ENCODE results near the gene SMIM32.

Gene SMIM32

DNA sequence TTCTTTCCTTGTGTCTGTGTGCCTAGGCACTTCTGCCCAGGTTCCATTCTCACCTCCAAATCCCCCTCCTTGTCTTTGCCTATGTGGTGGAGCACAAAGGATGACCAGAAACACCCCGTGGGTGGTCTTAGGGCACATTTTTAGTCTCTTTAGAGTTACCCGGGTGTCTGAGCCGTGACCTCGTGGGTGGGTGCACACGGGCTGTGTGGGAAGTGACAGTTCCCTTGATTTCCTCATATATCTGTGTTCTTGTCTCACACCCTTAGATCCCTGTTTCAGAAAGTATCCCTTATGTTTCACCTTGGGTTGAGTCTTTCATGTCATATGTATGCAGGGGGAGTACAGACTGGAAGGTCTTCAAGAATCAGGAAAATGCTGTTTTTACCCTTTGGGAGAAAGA is 13.4 kb upstream of the SMIM32 start:
- H3K36me3 ChIP-seq (ENCODE audit: insufficient read depth, low read length), result no peaks in the 10 kb centered on the region
- H3K4me3 ChIP-seq (ENCODE audit: low read length), result no peak overlapping the region
- no peaks in the 10 kb centered on the region for H3K4me1 ChIP-seq (ENCODE audit: control insufficient read depth, insufficient read depth, low read length)
- H3K9me3 ChIP-seq (replicated peaks; ENCODE audit: low read length), result no peaks in the 10 kb centered on the region
- H3K27me3 ChIP-seq (ENCODE audit: control insufficient read depth, insufficient read depth, low read length), result peaks cover 33% of the 10 kb centered on the region
- H3K4me2 ChIP-seq (ENCODE audit: low read length), result no peak overlapping the region
- no peak overlapping the region for H3K9ac ChIP-seq (ENCODE audit: low read depth, low read length)

DNA sequence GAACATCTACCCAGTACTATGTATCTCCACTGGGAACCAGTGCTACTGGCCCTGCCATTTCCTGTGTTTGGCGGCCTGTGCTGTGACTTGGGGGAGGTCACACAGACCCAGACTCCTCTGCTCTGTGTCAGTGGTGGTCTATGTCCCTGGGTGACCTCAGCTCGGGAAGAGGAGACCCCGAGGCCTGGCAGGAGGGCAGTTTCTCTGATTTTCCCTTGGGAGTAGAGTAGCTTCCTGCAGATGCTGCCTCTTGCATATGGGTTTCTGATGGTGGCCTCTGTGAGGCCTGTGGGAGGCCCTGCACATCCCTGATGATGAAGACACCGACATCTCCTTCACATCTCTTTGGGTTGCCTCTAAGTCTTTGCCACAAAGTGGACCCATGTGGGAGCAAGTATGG is 13.0 kb upstream of the SMIM32 start:
- Histone ChIP-seq H3K9me3 (replicated peaks; ENCODE audit: low read length) (no peaks in the 10 kb centered on the region), H3K4me2 (ENCODE audit: low read length) (no peak overlapping the region), H3K36me3 (ENCODE audit: insufficient read depth, low read length) (no peaks in the 10 kb centered on the region), H3K27me3 (ENCODE audit: control insufficient read depth, insufficient read depth, low read length) (peaks cover 33% of the 10 kb centered on the region), H3K4me1 (ENCODE audit: control insufficient read depth, insufficient read depth, low read length) (no peaks in the 10 kb centered on the region), H3K9ac (ENCODE audit: low read depth, low read length) (no peak overlapping the region), H3K4me3 (ENCODE audit: low read length) (no peak overlapping the region)

DNA sequence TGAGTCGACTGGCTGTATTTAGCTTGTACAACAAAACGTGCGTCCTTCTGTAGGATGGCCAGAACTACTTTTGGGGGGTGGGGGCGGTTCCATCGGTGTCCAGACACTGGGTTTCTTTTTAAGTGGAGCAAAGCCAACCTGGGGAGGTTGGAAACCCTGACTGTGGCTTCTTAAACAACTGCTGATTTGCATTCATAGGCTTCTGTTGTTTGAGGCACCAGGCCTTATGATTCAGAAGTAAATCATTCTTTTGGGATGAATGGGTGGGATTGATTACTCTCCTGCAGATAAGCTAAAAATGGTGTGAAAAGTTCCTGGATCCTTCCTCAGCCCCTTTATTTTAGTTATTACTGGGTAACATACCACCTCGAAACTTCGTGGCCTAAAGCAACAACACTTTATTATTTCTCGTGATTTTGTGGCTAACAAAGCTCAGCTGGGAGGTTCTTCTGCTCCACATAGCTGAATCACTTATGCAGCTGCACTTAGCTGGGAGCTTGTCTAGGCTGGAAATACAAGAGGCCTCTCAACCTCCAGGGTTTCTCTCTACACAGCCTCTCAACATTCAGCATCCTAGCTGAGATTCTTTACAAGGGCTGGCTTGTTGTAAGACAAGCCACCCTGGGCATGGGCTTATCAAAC is 12.2 kb upstream of the SMIM32 start:
- no peaks in the 10 kb centered on the region for H3K4me1 ChIP-seq (ENCODE audit: control insufficient read depth, insufficient read depth, low read length)
- no peak overlapping the region for H3K9ac ChIP-seq (ENCODE audit: low read depth, low read length)
- peaks cover 33% of the 10 kb centered on the region for H3K27me3 ChIP-seq (ENCODE audit: control insufficient read depth, insufficient read depth, low read length)
- H3K36me3 ChIP-seq (ENCODE audit: insufficient read depth, low read length), result no peaks in the 10 kb centered on the region
- no peak overlapping the region for H3K4me2 ChIP-seq (ENCODE audit: low read length)
- H3K9me3 ChIP-seq (replicated peaks; ENCODE audit: low read length), result no peaks in the 10 kb centered on the region
- H3K4me3 ChIP-seq (ENCODE audit: low read length), result no peak overlapping the region

DNA sequence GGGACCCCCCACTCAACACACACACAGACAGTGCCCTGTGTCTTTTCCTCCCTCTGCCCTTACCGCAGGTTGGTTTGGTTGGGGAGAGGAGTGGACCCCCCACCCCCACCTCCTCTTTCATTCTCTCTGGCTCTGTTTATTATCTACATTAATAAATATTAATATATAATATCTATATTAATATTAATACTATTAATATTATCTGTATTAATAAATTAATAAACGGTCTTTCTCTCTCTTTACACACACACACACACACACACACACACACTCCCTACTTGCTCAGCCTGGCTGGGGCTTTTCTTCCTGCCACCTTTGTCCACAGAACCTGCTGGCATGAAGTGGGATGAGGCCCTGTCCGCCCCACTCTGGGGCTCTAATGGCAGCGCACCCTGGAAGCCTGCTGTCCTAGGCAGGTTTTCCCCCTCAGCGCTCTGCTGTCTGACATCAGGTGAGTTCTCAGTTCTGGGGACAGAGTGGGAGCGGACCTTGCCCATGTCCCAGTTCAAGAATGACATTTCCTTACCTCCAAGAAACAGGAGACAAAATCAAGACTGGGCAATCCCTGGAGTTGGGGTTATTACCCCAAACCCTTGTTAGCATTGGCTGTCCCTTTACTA is 10.5 kb upstream of the SMIM32 start:
- Histone ChIP-seq H3K4me1 (ENCODE audit: control insufficient read depth, insufficient read depth, low read length) (no peaks in the 10 kb centered on the region), H3K9ac (ENCODE audit: low read depth, low read length) (no peak overlapping the region), H3K36me3 (ENCODE audit: insufficient read depth, low read length) (no peaks in the 10 kb centered on the region), H3K9me3 (replicated peaks; ENCODE audit: low read length) (no peaks in the 10 kb centered on the region), H3K4me3 (ENCODE audit: low read length) (no peak overlapping the region), H3K4me2 (ENCODE audit: low read length) (no peak overlapping the region), H3K27me3 (ENCODE audit: control insufficient read depth, insufficient read depth, low read length) (peaks cover 31% of the 10 kb centered on the region)

DNA sequence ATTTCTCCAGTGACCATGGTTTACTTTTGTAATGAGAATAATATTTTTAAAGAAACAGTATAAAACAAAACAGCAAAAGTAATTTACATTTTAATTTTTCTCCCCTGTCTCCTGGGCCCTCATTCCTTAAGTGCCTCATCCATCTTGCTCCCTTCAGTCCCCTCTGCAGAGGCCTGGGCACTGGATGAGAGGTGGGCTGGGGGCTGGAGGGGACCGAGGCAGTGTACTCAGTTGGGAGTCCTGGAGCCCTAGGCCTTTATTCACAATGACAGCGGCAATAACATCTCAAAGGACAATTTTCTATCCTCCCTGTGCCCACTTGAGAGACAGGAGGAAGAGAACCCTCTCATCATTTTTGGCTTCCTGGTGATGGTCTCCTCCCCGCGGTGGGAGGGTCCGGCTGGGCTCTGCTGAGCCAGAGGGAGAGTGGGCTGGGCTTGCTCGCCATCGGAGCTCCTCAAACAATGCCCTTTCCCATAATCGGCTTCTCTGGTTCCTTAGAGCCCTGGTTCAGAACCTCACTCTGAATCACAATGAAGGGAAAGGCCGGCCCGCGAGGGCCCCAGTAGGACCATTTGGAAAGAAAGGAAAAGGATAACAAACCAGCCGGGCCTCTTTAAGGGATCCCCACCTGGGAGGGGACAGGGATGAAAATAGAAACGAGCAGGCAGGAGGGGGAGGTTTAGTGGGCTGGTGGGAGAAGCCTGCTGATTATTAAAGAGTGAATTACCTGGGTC is 9.7 kb upstream of the SMIM32 start:
- Histone ChIP-seq H3K4me2 (ENCODE audit: low read length) (no peak overlapping the region), H3K9ac (ENCODE audit: low read depth, low read length) (no peak overlapping the region), H3K4me1 (ENCODE audit: control insufficient read depth, insufficient read depth, low read length) (no peaks in the 10 kb centered on the region), H3K4me3 (ENCODE audit: low read length) (no peak overlapping the region), H3K27me3 (ENCODE audit: control insufficient read depth, insufficient read depth, low read length) (peaks cover 31% of the 10 kb centered on the region), H3K9me3 (replicated peaks; ENCODE audit: low read length) (no peaks in the 10 kb centered on the region), H3K36me3 (ENCODE audit: insufficient read depth, low read length) (no peaks in the 10 kb centered on the region)

DNA sequence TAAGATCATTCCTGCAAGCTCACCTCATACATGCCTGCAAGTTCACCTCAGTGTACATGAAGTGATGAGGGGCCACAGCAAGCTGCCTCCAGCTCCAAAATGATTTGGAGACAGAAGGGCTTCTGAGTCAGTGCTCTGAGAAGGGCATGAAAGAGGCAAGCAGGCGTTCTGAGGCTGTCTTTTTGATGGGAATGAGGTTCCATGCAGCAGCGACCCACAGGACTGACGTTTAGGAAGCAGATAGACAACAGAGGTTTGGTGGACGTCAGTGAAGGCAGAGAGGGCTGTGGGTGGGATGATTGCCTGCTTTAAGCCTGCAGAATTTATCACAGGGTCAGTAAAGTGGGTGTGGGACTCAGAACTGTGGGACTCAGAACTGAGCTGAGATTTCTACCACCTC is 8.9 kb upstream of the SMIM32 start:
- Histone ChIP-seq H3K4me1 (ENCODE audit: control insufficient read depth, insufficient read depth, low read length) (no peaks in the 10 kb centered on the region), H3K4me3 (ENCODE audit: low read length) (no peak overlapping the region), H3K36me3 (ENCODE audit: insufficient read depth, low read length) (no peaks in the 10 kb centered on the region), H3K9ac (ENCODE audit: low read depth, low read length) (no peak overlapping the region), H3K27me3 (ENCODE audit: control insufficient read depth, insufficient read depth, low read length) (peaks cover 31% of the 10 kb centered on the region), H3K9me3 (replicated peaks; ENCODE audit: low read length) (no peaks in the 10 kb centered on the region), H3K4me2 (ENCODE audit: low read length) (no peak overlapping the region)

DNA sequence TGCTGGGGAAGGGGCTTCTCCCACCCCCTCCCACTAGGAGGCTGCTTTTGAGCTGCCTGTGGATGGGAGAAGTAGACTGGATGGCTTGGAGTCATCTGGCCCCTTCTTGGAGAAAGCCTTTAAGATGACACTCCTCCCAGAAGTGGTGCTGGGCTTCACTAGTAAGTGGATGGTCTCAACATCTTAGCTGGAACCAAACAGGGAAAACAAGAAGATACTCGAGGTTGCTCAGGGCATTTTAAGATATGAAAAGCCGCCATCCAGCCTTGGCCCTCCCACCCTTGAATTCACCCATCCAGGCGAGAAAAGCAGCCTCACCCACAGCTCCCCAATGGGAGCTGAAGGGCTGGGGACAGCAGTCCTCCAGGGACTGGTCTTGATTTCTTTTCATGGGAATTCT is 7.8 kb upstream of the SMIM32 start:
- no peaks in the 10 kb centered on the region for H3K9me3 ChIP-seq (replicated peaks; ENCODE audit: low read length)
- H3K4me1 ChIP-seq (ENCODE audit: control insufficient read depth, insufficient read depth, low read length), result no peaks in the 10 kb centered on the region
- no peak overlapping the region for H3K4me3 ChIP-seq (ENCODE audit: low read length)
- peaks cover 31% of the 10 kb centered on the region for H3K27me3 ChIP-seq (ENCODE audit: control insufficient read depth, insufficient read depth, low read length)
- H3K4me2 ChIP-seq (ENCODE audit: low read length), result no peak overlapping the region
- H3K36me3 ChIP-seq (ENCODE audit: insufficient read depth, low read length), result no peaks in the 10 kb centered on the region
- H3K9ac ChIP-seq (ENCODE audit: low read depth, low read length), result no peak overlapping the region

DNA sequence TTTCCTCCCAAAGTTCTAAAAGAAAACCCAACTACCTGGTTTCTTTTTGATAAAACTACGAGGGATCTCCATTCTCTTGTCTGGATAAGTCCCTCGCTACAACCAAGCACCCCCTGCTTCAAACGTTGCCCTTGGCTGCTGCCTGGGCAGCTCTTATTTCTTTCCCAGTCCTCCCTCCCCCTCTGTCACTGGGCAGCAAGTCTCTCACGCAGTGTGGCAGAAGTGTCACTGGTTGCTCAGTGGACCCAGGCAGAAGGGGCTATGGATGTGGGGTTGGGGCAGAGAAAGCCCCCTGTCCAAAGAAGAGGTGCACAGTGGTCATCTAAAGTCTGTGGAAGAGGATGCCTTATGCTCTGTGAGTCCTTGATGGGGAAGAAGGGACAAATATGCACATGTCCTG is 7.2 kb upstream of the SMIM32 start:
- H3K36me3 ChIP-seq (ENCODE audit: insufficient read depth, low read length), result no peaks in the 10 kb centered on the region
- H3K4me2 ChIP-seq (ENCODE audit: low read length), result no peak overlapping the region
- peaks cover 37% of the 10 kb centered on the region for H3K27me3 ChIP-seq (ENCODE audit: control insufficient read depth, insufficient read depth, low read length)
- no peak overlapping the region for H3K9ac ChIP-seq (ENCODE audit: low read depth, low read length)
- H3K4me1 ChIP-seq (ENCODE audit: control insufficient read depth, insufficient read depth, low read length), result no peaks in the 10 kb centered on the region
- H3K9me3 ChIP-seq (replicated peaks; ENCODE audit: low read length), result no peaks in the 10 kb centered on the region
- H3K4me3 ChIP-seq (ENCODE audit: low read length), result no peak overlapping the region

DNA sequence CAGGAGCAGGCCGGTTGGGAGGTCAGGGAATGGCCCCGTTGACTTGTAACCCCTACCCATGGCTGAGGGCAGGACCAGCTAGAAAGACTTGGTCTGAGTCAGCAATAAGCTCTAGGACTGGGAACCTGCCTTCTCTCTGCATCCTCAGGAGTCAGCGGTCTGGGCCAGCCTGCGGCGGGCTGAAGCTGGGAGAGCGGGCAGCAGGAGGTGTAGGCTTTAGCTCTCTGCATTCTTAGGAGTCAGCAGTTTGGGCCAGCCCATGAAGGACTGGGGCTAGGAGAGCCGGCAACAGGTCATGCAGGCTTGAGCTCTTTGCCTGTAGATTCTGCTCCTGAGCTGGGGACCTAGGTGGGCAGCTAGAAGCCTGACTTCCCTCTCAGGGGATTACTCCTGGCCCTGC is 6.4 kb upstream of the SMIM32 start:
- Histone ChIP-seq H3K4me2 (ENCODE audit: low read length) (no peak overlapping the region), H3K9ac (ENCODE audit: low read depth, low read length) (no peak overlapping the region), H3K4me3 (ENCODE audit: low read length) (no peak overlapping the region), H3K27me3 (ENCODE audit: control insufficient read depth, insufficient read depth, low read length) (peaks cover 42% of the 10 kb centered on the region), H3K36me3 (ENCODE audit: insufficient read depth, low read length) (no peaks in the 10 kb centered on the region), H3K9me3 (replicated peaks; ENCODE audit: low read length) (no peaks in the 10 kb centered on the region), H3K4me1 (ENCODE audit: control insufficient read depth, insufficient read depth, low read length) (no peaks in the 10 kb centered on the region)

DNA sequence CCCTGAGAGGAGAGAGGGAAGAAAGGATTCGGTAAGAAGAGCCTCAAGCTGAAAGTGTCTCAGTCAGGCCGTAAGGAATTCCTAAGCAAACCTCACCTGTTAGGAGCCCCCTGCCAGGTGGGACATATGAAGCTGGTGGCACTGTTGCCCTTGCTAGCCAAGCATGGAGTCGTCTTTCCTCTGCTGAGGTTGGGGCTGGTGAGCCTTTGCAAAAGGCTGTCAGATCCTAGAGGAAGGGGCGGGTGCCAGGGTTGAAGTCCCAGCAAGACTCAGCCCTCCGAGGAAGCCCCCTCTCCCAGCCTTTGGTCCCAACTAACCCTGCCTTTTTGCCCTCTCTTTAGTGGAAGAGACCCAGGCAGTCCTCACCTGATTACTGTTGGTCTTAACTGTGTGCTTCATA is 5.5 kb upstream of the SMIM32 start:
- no peak overlapping the region for H3K4me2 ChIP-seq (ENCODE audit: low read length)
- H3K27me3 ChIP-seq (ENCODE audit: control insufficient read depth, insufficient read depth, low read length), result peaks cover 52% of the 10 kb centered on the region
- H3K4me3 ChIP-seq (ENCODE audit: low read length), result no peak overlapping the region
- H3K36me3 ChIP-seq (ENCODE audit: insufficient read depth, low read length), result no peaks in the 10 kb centered on the region
- H3K9ac ChIP-seq (ENCODE audit: low read depth, low read length), result no peak overlapping the region
- H3K9me3 ChIP-seq (replicated peaks; ENCODE audit: low read length), result no peaks in the 10 kb centered on the region
- H3K4me1 ChIP-seq (ENCODE audit: control insufficient read depth, insufficient read depth, low read length), result no peaks in the 10 kb centered on the region

DNA sequence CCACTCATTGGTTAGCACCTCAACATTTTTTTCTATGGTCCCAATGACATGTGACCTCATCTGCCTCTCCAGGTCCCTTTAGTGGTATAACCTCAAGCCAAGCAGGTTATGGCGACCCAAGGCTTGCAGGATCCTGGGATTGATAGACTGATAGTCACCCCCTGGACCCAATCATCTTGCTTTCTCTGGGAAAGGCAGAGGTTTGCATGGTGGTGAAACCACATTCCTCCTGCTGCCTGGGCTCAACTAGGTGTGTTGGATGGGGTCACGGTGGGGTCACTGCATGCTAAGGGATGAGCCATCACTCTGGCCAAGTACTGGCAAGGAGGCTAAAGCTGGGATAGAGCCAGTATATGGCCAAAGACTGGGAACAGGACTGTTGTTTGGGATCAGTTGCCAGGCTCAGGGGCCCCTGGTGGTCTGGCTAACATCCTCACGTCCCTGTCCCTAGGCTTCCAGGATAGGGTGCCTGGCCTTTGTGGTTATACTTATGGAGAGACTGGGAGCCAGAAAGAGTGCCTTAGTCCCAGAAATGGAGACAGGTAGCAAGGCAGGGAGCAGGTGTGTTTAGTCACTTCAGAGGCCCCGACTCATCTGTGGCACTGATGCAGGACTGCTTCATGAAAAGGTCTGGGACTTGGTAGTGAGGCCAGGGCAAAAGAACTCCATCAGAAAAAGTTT is 4.6 kb upstream of the SMIM32 start:
- Histone ChIP-seq H3K27me3 (ENCODE audit: control insufficient read depth, insufficient read depth, low read length) (peaks cover 60% of the 10 kb centered on the region), H3K4me1 (ENCODE audit: control insufficient read depth, insufficient read depth, low read length) (peaks cover 4% of the 10 kb centered on the region), H3K4me2 (ENCODE audit: low read length) (no peak overlapping the region), H3K4me3 (ENCODE audit: low read length) (no peak overlapping the region), H3K9ac (ENCODE audit: low read depth, low read length) (no peak overlapping the region), H3K9me3 (replicated peaks; ENCODE audit: low read length) (no peaks in the 10 kb centered on the region), H3K36me3 (ENCODE audit: insufficient read depth, low read length) (no peaks in the 10 kb centered on the region)
